OCI-LY1 (cell line): ENCODE results near the gene DDX1.

Experiments used
- H2AFZ ChIP-seq: fragments of 200-600 bp; sonication (generic), shearing (Covaris generic); 2 replicates; pipeline ENCODE4 v1.6.0; 2014; ENCODE audit warnings: antibody characterized with exemption, mild to moderate bottlenecking, low read length
- H3F3A ChIP-seq: fragments of 200-600 bp; sonication (generic), shearing (Covaris generic); 2 replicates; pipeline ENCODE4 v1.6.0; 2014; ENCODE audit warnings: mild to moderate bottlenecking, antibody characterized with exemption, low read length, moderate library complexity; ENCODE audit not compliant: insufficient read depth
- H3K27ac ChIP-seq: fragments of 200-600 bp; sonication (generic); 2 replicates; pipeline ENCODE4 v1.5.1; 2014; ENCODE audit warnings: low read length, mixed run types, mild to moderate bottlenecking, low read depth; ENCODE audit not compliant: poor library complexity, severe bottlenecking
- H3K27me3 ChIP-seq: fragments of 200-600 bp; sonication (generic); 2 replicates; pipeline ENCODE4 v1.6.0; 2014; ENCODE audit warnings: antibody characterized with exemption, mild to moderate bottlenecking, low read length, moderate library complexity; ENCODE audit not compliant: insufficient read depth
- H3K36me3 ChIP-seq: fragments of 200-600 bp; sonication (generic); 2 replicates; pipeline ENCODE4 v1.6.1; 2014; ENCODE audit warnings: mild to moderate bottlenecking, antibody characterized with exemption, low read length, moderate library complexity, mixed read lengths; ENCODE audit not compliant: insufficient read depth
- H3K4me1 ChIP-seq: fragments of 200-600 bp; sonication (generic); 2 replicates; pipeline ENCODE4 v1.5.1; 2014; ENCODE audit warnings: mild to moderate bottlenecking, low read length, moderate library complexity; ENCODE audit not compliant: insufficient read depth, severe bottlenecking
- H3K4me2 ChIP-seq: fragments of 200-600 bp; sonication (generic), shearing (Covaris generic); 2 replicates; pipeline ENCODE4 v1.6.1; 2014; ENCODE audit warnings: low read length
- H3K4me3 ChIP-seq: fragments of 200-600 bp; sonication (generic); 2 replicates; pipeline ENCODE4 v1.5.1; 2014; ENCODE audit warnings: low read length, low read depth, mild to moderate bottlenecking, mixed read lengths; ENCODE audit not compliant: poor library complexity, severe bottlenecking
- H3K79me2 ChIP-seq: fragments of 200-600 bp; shearing (Covaris generic); 2 replicates; pipeline ENCODE4 v1.6.1; 2016; ENCODE audit warnings: mixed run types, low read length, mixed read lengths; ENCODE audit not compliant: insufficient read depth
- H3K9ac ChIP-seq: fragments of 200-600 bp; sonication (generic), shearing (Covaris generic); 2 replicates; pipeline ENCODE4 v1.6.1; 2014; ENCODE audit warnings: mild to moderate bottlenecking, low read length, mixed read lengths
- H3K9me2 ChIP-seq: fragments of 200-600 bp; sonication (generic), shearing (Covaris generic); 2 replicates; pipeline ENCODE4 v1.6.1; 2014; ENCODE audit warnings: low read depth, mild to moderate bottlenecking, low read length, mixed read lengths
- H3K9me3 ChIP-seq: fragments of 200-600 bp; shearing (Covaris generic); 2 replicates; pipeline ENCODE4 v1.6.1; 2014; ENCODE audit warnings: low read length, mixed read lengths
- H4K20me1 ChIP-seq: fragments of 200-600 bp; sonication (generic), shearing (Covaris generic); 2 replicates; pipeline ENCODE4 v1.6.0; 2016; ENCODE audit warnings: mild to moderate bottlenecking, low read length; ENCODE audit not compliant: insufficient read depth
- CTCF ChIP-seq: fragments of 200-600 bp; sonication (generic), shearing (Covaris generic); IDR thresholded peaks from 2 replicates; pipeline ENCODE4 v1.5.1; 2017; ENCODE audit warnings: mild to moderate bottlenecking, antibody characterized with exemption, low read length, moderate library complexity, mixed read lengths
- EZH2 ChIP-seq: fragments of 200-600 bp; sonication (generic), shearing (Covaris generic); IDR thresholded peaks from 2 replicates; pipeline ENCODE4 v1.8.0; 2017; ENCODE audit warnings: borderline replicate concordance, mixed run types, mild to moderate bottlenecking, antibody characterized with exemption, low read length, moderate library complexity, mixed read lengths

Gene DDX1

DNA sequence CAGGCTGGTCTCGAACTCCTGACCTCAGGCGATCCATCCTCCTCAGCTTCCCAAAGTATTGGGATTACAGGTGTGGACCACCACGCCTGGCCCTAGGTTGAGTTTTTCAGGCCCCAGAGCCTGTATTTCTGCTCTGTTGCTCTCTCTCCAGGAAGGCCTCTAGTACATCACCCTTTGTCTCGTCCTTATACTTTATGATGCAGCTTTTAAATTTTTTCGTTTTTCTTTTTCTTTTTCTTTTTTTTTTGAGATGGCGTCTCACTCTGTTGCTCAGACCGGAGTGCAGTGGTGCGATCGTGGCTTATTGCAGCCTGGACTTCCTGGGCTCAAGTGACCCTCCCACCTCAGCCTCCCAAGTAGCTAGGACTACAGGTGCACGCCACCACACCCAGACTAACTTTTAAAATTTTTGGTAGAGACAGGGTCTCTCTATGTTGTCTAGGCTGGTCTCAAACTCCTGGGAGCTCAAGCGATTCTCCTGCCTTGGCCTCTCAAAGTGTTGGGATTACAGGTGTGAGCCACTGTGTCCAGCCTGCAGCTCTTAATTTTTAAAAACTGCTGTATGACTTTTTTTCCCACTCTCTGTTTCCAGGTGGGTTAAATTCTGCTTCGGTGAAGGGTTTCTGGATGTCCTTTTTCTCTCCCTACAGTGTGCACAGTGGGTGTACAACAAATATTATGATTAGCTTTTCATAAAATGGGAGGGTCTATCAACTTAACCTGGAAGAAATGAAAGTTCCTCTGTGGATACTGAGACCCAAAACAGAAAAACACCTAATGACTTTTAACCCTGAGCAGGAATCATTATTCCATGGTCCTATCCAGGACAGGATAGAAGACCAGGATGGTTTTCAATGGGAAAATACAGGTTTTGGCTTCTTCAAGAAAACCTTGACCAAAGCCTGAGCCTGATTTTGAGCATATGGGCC, 47.9 kb downstream of the DDX1 start:
- Histone ChIP-seq H4K20me1 (no peaks in the 10 kb centered on the region), H3K9ac (no peak overlapping the region), H2AFZ (no peak overlapping the region), H3K9me2 (no peaks in the 10 kb centered on the region), H3K27me3 (no peaks in the 10 kb centered on the region), H3K79me2 (no peaks in the 10 kb centered on the region), H3K27ac (no peak overlapping the region), H3K9me3 (no peaks in the 10 kb centered on the region), H3F3A (no peaks in the 10 kb centered on the region), H3K4me3 (no peak overlapping the region), H3K36me3 (peaks cover 12% of the 10 kb centered on the region; the same call in 1 of the 2 replicates), H3K4me1 (no peaks in the 10 kb centered on the region), H3K4me2 (no peak overlapping the region)
- no peak for TF ChIP-seq CTCF
- no peak for TF ChIP-seq EZH2

DNA sequence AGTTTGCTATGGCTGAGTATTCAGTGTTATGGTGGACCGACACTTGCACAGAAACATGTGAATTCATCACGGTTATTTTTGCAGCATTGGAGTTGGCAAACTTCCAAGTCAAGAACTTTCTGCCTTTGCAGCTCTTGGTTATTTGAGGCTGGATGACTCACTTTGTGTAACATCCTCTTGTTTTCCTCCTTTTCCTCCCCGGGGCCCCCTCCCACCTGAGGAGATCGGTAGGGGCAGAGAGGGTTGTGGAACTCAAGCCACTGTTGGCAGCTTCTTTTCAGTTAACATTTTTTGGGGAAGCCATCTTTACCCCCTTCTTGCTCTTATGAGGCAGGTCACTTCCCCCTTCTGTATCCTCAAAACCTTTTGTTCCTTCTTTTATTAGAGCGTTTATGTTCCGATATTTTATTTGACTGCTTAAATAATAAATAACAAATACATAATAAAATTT, 48.6 kb downstream of the DDX1 start:
- no peak overlapping the region for H3K4me2 ChIP-seq
- TF ChIP-seq CTCF (no peak), EZH2 (no peak)
- no peaks in the 10 kb centered on the region for H4K20me1 ChIP-seq
- no peaks in the 10 kb centered on the region for H3F3A ChIP-seq
- H3K9me2 ChIP-seq: no peaks in the 10 kb centered on the region
- no peak overlapping the region for H3K27ac ChIP-seq
- no peaks in the 10 kb centered on the region for H3K79me2 ChIP-seq
- H2AFZ ChIP-seq: no peak overlapping the region
- H3K27me3 ChIP-seq: no peaks in the 10 kb centered on the region
- no peaks in the 10 kb centered on the region for H3K4me1 ChIP-seq
- H3K36me3 ChIP-seq: peaks cover 7% of the 10 kb centered on the region; the same call in 1 of the 2 replicates
- no peak overlapping the region for H3K4me3 ChIP-seq
- H3K9ac ChIP-seq: no peak overlapping the region
- H3K9me3 ChIP-seq: no peaks in the 10 kb centered on the region

DNA sequence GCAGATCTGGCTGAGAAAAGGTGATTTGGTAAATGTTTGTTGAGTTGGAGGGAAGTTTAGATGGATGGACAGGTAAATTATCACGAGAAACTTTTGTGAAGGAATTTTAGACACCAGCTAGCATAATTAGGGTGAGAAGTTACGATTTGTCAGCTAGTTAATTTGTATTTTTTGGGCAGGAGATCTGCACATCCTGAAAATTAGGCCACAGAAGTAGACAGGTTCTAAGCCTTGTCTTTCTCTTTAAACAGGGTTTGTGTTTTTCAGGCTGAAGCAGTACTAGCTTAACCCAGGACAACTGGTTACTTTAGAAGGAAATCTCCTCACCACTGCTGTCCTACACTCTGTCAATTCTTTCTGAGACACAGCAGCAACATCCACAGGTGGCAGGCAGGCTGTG, 49.1 kb downstream of the DDX1 start:
- no peaks in the 10 kb centered on the region for H3K9me2 ChIP-seq
- no peaks in the 10 kb centered on the region for H3K4me1 ChIP-seq
- H3F3A ChIP-seq: no peaks in the 10 kb centered on the region
- no peaks in the 10 kb centered on the region for H4K20me1 ChIP-seq
- H3K9ac ChIP-seq: no peak overlapping the region
- H3K4me3 ChIP-seq: no peak overlapping the region
- H2AFZ ChIP-seq: no peak overlapping the region
- no peak for TF ChIP-seq EZH2
- TF ChIP-seq CTCF: no peak
- H3K79me2 ChIP-seq: no peaks in the 10 kb centered on the region
- H3K9me3 ChIP-seq: no peaks in the 10 kb centered on the region
- H3K36me3 ChIP-seq: peaks cover 2% of the 10 kb centered on the region; the same call in 1 of the 2 replicates
- H3K4me2 ChIP-seq: no peak overlapping the region
- no peaks in the 10 kb centered on the region for H3K27me3 ChIP-seq
- H3K27ac ChIP-seq: no peak overlapping the region
